Left lung (tissue), 10 donors: ENCODE results near the gene GPR176. TPM values are rescaled to one million over a fixed set of nuclear protein-coding genes. Genes with fewer than 3 reads are reported as not detected.

ENCODE experiments used
- ATAC-seq: fragments of 200-7000 bp; cut with Tn5 transposase; one replicate; pipeline ENCODE4 v1.9.1; 2020; ENCODE audit warnings: moderate library complexity
- DNase-seq, 4 donors: peaks; one replicate each; pipeline ENCODE4 v3.0.0-alpha.2; 2013 to 2020
- H3K27ac ChIP-seq, 2 donors: fragments of 200-600 bp; sonication (generic) in 1 of 2; one replicate each; pipeline versions ENCODE4 v1.5.0 to v1.8.0; 2020 to 2021
- H3K27me3 ChIP-seq, 2 donors: fragments of 200-600 bp; sonication (generic) in 1 of 2; one replicate each; pipeline versions ENCODE4 v1.5.0 to v1.8.0; 2020 to 2021
- H3K36me3 ChIP-seq, 2 donors: fragments of 200-600 bp; sonication (generic) in 1 of 2; one replicate each; pipeline versions ENCODE4 v1.5.0 to v1.8.0; 2020 to 2021
- H3K4me1 ChIP-seq, 2 donors: fragments of 200-600 bp; one replicate each; pipeline ENCODE4 v1.8.0; 2021
- H3K4me3 ChIP-seq, 2 donors: fragments of 200-600 bp; sonication (generic) in 1 of 2; one replicate each; pipeline versions ENCODE4 v1.5.0 to v1.8.0; 2020 to 2021; ENCODE audit warnings: mild to moderate bottlenecking in 1 of 2
- H3K9me3 ChIP-seq, 2 donors: fragments of 200-600 bp; sonication (generic) in 1 of 2; one replicate each; pipeline versions ENCODE4 v1.5.0 to v1.8.0; 2020 to 2021
- CTCF ChIP-seq, 2 donors: fragments of 200-600 bp; sonication (generic) in 1 of 2; IDR thresholded peaks; one replicate each; pipeline versions ENCODE4 v1.5.0 to v1.8.0; 2021; ENCODE audit warnings: antibody characterized with exemption in 2 of 2
- intact Hi-C, 2 donors: fragments of 100-400 bp; cut with DNase I; formaldehyde crosslinking; loops; one replicate each; pipeline versions ENCODE4 v1.11.2 to v1.14.2; 2022
- polyA plus RNA-seq, 6 donors: library from polyadenylated mRNA; unstranded; fragments of 120-200 nt; gene quantifications; one replicate each; pipeline ENCODE4 v1.2.1, GENCODE V29; 2013; ENCODE audit not compliant: insufficient read length in 6 of 6
- total RNA-seq, 2 donors: library from RNA; stranded (reverse); fragmentation: NEBNext Ultra II Directional; extraction: Animal tissue kit (Norgen Biotek cat#: 25700); gene quantifications; one replicate each; pipeline ENCODE4 v1.2.1, GENCODE V29; 2021
- donor health status: DM: no; HTN: yes; CAD: no.
- donor health status: DM: no; HTN: no; CAD: no.

GPR176 gene
- total and polyA plus RNA-seq, 8 donors, result 2.6 to 6.6 (median 4.0) TPM

GRCh38 chr15:39920510-39921273 is 626 bp upstream of the GPR176 start:
- H3K27me3 ChIP-seq, result peaks cover 22 to 49% of the 10 kb centered on the region in 2 donors
- H3K4me3 ChIP-seq, result peak overlapping the region; percentile 67 to 75
- no peak for TF ChIP-seq CTCF (IDR thresholded peaks at IDR 0.05)
- H3K4me1 ChIP-seq, result peaks cover 0 to 18% of the 10 kb centered on the region in 2 donors
- peak overlapping the region; percentile 61 to 72 for H3K27ac ChIP-seq
- DNase-seq (peak; percentile 68 to 95 (median 82)), ATAC-seq (peak; percentile 96)
- intact Hi-C loops, result no loop called here
- no peaks in the 10 kb centered on the region for H3K36me3 ChIP-seq
- no peaks in the 10 kb centered on the region for H3K9me3 ChIP-seq

GRCh38 chr15:39919411-39919747 is 687 bp downstream of the GPR176 start:
- TF ChIP-seq CTCF (IDR thresholded peaks at IDR 0.05), result no peak
- ATAC-seq, result no peak
- Histone ChIP-seq H3K27ac (no peak overlapping the region), H3K27me3 (peaks cover 22 to 49% of the 10 kb centered on the region in 2 donors), H3K9me3 (no peaks in the 10 kb centered on the region), H3K36me3 (no peaks in the 10 kb centered on the region), H3K4me3 (peak overlapping the region; percentile 67 to 75), H3K4me1 (peaks cover 0 to 18% of the 10 kb centered on the region in 2 donors)
- intact Hi-C loops, result no loop called here
- no peak for DNase-seq

GRCh38 chr15:39918688-39919385 is 1.2 kb downstream of the GPR176 start:
- H3K9me3 ChIP-seq, result no peaks in the 10 kb centered on the region
- peaks cover 0 to 18% of the 10 kb centered on the region in 2 donors for H3K4me1 ChIP-seq
- peak overlapping the region in 1 of 2 donors; percentile 75 for H3K4me3 ChIP-seq
- intact Hi-C loops, result no loop called here
- no peak overlapping the region for H3K27ac ChIP-seq
- H3K36me3 ChIP-seq, result no peaks in the 10 kb centered on the region
- peaks cover 22 to 49% of the 10 kb centered on the region in 2 donors for H3K27me3 ChIP-seq
- TF ChIP-seq CTCF (IDR thresholded peaks at IDR 0.05), result no peak
- no peak for ATAC-seq
- peak in 2 of 4 donors; percentile 15 to 19 for DNase-seq

GRCh38 chr15:39914977-39915376 is 5.1 kb downstream of the GPR176 start:
- peaks cover 16 to 40% of the 10 kb centered on the region in 2 donors for H3K27me3 ChIP-seq
- intact Hi-C loops, result no loop called here
- TF ChIP-seq CTCF (IDR thresholded peaks at IDR 0.05), result no peak
- no peaks in the 10 kb centered on the region for H3K9me3 ChIP-seq
- peaks cover 0 to 10% of the 10 kb centered on the region in 2 donors for H3K4me1 ChIP-seq
- H3K4me3 ChIP-seq, result no peak overlapping the region
- H3K36me3 ChIP-seq, result no peaks in the 10 kb centered on the region
- H3K27ac ChIP-seq, result no peak overlapping the region
- DNase-seq (no peak), ATAC-seq (no peak)

DNA sequence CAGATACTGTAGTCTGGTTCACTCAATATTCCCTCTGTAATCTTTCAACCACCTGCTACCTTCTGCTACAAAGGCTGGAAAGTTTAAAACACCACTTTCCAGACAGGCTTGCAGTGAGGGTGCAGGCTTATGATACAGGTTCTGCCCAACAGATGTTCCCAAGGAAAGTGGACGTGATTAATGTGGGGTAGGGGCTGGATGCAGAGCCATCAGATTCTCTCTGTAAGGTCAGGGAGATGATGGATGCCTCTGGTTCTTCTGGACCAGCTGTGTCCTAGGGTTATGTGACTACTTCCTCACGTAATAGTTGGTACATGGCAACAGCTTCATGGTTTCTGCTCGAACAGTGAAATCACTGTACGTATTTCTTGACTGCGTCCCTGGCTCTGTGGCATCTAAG is 11.1 kb downstream of the GPR176 start:
- no peaks in the 10 kb centered on the region for H3K27me3 ChIP-seq
- intact Hi-C loops, result no loop called here
- no peak overlapping the region for H3K4me3 ChIP-seq
- no peak for TF ChIP-seq CTCF (IDR thresholded peaks at IDR 0.05)
- ATAC-seq (no peak), DNase-seq (no peak)
- H3K9me3 ChIP-seq, result no peaks in the 10 kb centered on the region
- no peaks in the 10 kb centered on the region for H3K36me3 ChIP-seq
- no peak overlapping the region for H3K27ac ChIP-seq
- H3K4me1 ChIP-seq, result no peaks in the 10 kb centered on the region
